A549 (cell line): ENCODE results near the gene SRGAP3.

Source experiments
- CBX2 ChIP-seq: fragments of 200-600 bp; sonication (generic); IDR thresholded peaks from 2 replicates; pipeline ENCODE4 v1.6.1; 2016; ENCODE audit warnings: low read depth, mild to moderate bottlenecking, borderline replicate concordance
- CBX8 ChIP-seq: fragments of 200-600 bp; sonication (generic); IDR thresholded peaks from 2 replicates; pipeline ENCODE4 v1.6.1; 2016
- CTCF ChIP-seq: fragments of >200 bp; sonication (Bioruptor Twin); formaldehyde crosslinking; IDR thresholded peaks from 3 replicates; pipeline ENCODE4 v1.5.1; 2016
- ESRRA ChIP-seq: fragments of 150-350 bp; IDR thresholded peaks from 2 replicates; pipeline ENCODE4 v1.6.1; 2014; ENCODE audit warnings: mild to moderate bottlenecking, low read length, borderline replicate concordance
- FOSL2 ChIP-seq, 2 experiments: fragments of 450-650 bp in 1 of 2; fragments of >200 bp in 1 of 2; sonication (Bioruptor Twin) in 1 of 2; formaldehyde crosslinking; IDR thresholded peaks; 2 replicates each; pipeline versions ENCODE4 v1.5.0 to v1.6.1; 2016 to 2020; ENCODE audit warnings: mild to moderate bottlenecking in 1 of 2, moderate library complexity in 1 of 2
- GATA3 ChIP-seq: IDR thresholded peaks from 2 replicates; pipeline ENCODE4 v1.6.1; 2012; ENCODE audit warnings: borderline replicate concordance
- JUNB ChIP-seq: fragments of >200 bp; sonication (Bioruptor Twin); formaldehyde crosslinking; IDR thresholded peaks from 2 replicates; pipeline ENCODE4 v1.6.1; 2016
- PBX3 ChIP-seq: IDR thresholded peaks from 2 replicates; pipeline ENCODE4 v1.6.1; 2012
- POLR2A ChIP-seq: IDR thresholded peaks from 2 replicates; pipeline ENCODE4 v1.6.1; 2012; ENCODE audit warnings: mild to moderate bottlenecking, low read length
- RNF2 ChIP-seq: fragments of 200-600 bp; sonication (generic); IDR thresholded peaks from 2 replicates; pipeline ENCODE4 v1.6.1; 2016; ENCODE audit warnings: low read depth, mild to moderate bottlenecking, antibody characterized with exemption, moderate library complexity, borderline replicate concordance
- TP53 ChIP-seq: fragments of 250-450 bp; sonication (Bioruptor Pico); IDR thresholded peaks from 2 replicates; pipeline ENCODE4 v1.5.0; 2021; ENCODE audit warnings: mild to moderate bottlenecking, moderate library complexity
- USF2 ChIP-seq: fragments of 450-650 bp; IDR thresholded peaks from 2 replicates; pipeline ENCODE4 v1.6.1; 2014; ENCODE audit warnings: antibody characterized with exemption
- ZC3H11A ChIP-seq: fragments of 450-650 bp; IDR thresholded peaks from 2 replicates; pipeline ENCODE4 v1.6.1; 2014; ENCODE audit warnings: antibody characterized with exemption, mild to moderate bottlenecking
- ZFP36 ChIP-seq: fragments of 450-650 bp; IDR thresholded peaks from 2 replicates; pipeline ENCODE4 v1.6.1; 2014; ENCODE audit warnings: borderline replicate concordance; ENCODE audit not compliant: partially characterized antibody

- TF ChIP-seq CTCF: no peak
- TF ChIP-seq USF2: no peak
- TF ChIP-seq POLR2A: no peak
- TF ChIP-seq CBX2: no peak
- no peak for TF ChIP-seq FOSL2 (IDR thresholded peaks at IDR 0.05)
- TF ChIP-seq FOSL2 (CRISPR knock-in tag; IDR thresholded peaks at IDR 0.05): no peak
- no peak for TF ChIP-seq PBX3
- no peak for TF ChIP-seq ZFP36
- TF ChIP-seq CBX8: no peak
- TF ChIP-seq GATA3: no peak
- TF ChIP-seq RNF2: no peak
- TF ChIP-seq ZC3H11A: no peak
- no peak for TF ChIP-seq TP53
- no peak for TF ChIP-seq JUNB
- TF ChIP-seq ESRRA: no peak
Measured at GRCh38 chr3:8942746-8943488, 306.5 kb downstream of the SRGAP3 start.
